IPS DF 19.7 (cell line): Measurements from ENCODE around the gene ELMO1.

Source experiments
- DNase-seq: peaks from one replicate; pipeline ENCODE4 v3.0.0-alpha.2; 2013; ENCODE audit warnings: low read depth, low spot score

The ELMO1 gene

DNA sequence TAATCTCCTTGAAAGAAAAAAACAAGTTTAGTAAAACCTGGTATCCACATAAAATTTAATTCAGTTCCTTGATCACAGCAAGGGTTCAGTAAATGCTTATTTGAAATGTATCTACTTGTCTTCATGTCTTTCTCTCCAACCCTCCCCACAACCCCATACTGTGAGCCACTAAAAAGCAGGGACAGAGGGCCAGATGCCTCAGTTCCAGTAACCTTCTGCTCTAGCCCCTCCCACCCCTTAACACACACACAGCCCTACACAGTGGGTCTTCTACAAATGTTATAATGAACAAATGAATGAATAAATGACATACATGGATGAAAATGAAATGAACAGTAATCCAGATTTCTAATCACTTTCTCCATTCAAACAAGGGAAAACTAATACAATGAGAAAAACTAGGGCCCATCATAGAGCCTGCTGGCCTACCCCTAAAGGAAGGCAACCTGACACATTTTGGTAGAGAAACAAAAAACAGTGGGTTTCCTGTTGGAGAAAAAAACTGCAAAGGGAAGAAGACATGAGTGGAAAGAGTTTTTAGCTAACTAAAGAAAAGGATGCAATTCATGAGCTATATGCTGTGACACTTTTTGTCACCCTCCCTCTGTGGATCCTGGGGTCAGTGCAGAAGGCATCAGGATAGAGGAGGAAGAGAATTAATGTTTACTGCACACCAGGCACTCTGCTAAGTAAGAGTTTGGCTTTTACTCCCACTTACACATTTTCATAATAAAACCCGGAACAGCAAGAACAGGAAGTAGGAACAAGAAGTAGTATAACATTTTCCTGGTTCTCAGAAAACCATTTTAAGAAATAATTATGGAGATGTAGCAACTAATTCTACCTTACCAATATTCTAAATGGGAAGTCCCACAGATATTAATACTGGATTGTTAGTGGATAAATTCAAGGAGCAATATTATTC is 38.1 kb downstream of the ELMO1 start:
- DNase-seq: no peak

DNA sequence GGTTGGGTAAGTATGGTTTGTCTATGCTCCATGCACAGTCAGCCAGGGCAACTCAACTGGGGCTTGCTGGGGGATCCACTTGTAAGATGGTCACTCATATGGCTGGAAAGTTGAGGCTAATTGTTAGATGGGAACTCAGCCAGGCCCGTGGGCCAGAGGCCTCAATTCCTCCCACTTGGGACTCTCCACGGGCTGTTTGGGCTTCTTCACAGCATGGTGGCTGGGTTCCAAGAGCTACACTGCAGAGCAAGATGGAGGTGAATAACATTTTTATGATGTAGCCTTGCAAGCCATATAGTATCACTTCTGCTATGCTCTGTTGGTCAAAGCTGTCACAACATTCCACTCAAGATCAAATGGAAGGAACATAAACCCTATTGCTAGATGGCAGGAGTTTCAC is 39.2 kb downstream of the ELMO1 start:
- no peak for DNase-seq

DNA sequence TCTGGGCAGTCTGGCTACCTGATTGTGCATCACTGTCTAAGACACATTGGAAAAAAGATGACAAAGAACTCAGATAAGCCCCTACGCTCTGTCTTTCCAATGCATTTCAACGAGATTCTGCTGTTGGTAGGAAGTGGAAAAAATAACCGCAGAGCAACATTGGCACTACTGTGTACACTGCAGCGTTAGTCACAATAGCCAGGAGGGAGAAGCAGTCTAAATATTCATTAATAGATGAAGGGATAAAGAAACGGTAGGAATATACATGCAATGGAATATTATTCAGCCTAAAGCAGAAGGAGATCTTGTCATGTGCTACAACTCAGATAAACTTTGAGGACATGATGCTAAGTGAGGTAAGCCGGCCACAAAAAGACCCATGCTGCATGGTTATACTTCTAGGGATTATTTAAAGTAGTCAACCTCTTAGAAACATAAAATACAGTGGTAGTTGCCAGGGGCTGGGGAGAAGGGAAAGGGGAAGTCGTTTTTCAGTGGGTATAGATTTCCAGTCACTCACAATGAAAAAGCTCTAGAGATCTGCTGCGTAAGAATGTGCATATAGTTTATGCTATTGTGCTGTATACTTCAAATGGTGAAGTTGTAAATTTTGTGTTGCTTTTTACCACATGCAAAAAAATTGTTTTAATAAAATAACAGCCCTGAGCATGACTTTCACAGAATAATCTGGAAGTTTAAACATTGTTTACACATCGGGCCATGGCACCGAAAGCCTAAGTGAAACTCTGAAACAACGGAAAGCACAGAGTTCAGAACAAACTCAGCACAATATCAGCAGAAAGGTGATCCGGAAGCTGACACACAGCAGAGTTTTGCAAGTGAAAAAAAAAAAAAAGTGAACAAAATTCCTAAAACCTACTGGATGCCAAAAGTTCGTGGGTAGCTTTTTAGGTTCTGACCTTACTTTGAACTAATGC is 40.1 kb downstream of the ELMO1 start:
- DNase-seq: no peak

DNA sequence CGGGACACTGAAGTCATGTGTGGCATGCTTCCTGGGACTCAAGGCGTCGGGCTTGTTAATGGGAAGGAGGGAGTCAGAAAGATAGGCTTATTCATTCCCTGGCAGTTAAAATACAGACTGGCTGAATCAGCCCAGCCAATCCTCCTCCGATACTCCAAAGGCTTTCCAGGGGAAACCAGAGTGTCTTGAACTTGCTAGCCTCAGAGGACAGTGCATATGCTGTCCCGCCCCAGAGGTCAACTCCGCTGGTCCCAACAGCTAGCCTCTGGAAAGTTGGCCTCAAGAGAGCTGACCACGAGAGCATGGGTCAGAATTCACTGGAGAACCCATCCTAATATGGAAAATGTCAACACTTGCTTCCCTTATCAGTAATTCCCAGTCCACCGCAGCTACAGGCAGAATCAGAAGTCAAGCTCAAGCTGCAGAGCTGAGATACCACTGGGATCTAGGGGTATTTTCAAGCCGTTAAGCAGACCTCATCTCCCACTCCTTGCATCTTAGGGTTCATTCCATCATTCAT is 43.0 kb downstream of the ELMO1 start:
- DNase-seq: no peak

DNA sequence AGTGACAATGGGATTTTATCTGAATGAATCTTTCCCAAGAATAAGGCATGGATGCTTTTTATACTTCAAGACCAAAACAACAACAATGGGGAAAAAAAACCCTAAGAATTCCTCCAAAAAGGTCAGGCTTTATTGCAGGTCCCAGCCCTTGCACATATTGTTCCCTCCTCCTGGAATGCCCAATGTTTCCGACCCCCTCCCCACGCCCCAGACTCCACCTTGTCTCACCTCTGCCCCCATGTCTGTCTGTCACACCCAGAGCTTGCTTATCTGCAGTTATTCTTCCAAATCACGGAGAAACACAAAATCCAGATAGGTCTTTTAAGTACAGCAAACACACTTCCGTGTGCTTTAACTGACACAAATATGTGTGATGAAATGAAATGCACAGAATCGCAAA is 43.5 kb downstream of the ELMO1 start:
- no peak for DNase-seq

DNA sequence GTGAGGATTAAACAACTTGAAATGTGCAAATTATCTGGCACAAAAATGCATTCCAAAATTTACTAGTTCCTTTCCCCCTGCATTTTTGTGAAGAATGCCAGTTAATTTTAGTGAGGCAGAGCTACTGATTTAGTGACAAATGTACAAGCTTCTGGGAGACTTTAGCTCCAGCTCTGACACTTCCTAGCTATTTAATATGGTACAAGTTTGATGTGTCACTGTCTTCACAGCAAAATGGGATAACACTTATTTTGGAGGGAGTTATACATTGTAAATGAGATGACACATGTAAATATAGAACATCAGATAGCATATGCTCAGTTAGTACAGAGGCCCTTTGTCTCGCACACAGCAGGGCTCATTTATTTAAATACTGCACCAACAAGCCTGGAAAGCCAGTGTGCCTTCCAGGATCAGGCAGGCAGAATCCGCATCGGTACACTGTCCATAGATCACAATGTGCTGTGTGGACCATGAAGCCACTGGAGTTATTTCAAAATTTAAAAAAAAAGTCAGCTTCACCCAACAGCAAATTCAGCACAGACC is 48.7 kb downstream of the ELMO1 start:
- DNase-seq: no peak

DNA sequence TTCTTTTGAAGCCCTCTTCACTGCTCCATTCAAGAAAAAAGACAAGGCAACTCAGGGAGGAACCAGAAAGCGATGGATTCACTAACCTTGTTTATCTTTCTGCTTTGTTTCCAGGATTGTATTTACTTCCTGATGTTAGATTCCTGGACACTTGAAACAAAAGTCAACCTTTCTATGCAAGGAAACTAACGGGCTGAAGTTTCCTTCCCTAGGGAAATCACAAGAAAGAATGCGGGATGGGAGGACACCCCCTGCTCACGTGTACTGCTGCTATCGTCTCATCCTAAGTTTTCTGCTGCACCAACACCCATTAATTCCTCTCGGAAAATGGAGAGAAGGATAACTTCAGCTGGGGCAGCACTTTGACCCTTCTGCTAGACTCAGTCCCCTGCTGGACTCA is 50.3 kb downstream of the ELMO1 start:
- DNase-seq: no peak

DNA sequence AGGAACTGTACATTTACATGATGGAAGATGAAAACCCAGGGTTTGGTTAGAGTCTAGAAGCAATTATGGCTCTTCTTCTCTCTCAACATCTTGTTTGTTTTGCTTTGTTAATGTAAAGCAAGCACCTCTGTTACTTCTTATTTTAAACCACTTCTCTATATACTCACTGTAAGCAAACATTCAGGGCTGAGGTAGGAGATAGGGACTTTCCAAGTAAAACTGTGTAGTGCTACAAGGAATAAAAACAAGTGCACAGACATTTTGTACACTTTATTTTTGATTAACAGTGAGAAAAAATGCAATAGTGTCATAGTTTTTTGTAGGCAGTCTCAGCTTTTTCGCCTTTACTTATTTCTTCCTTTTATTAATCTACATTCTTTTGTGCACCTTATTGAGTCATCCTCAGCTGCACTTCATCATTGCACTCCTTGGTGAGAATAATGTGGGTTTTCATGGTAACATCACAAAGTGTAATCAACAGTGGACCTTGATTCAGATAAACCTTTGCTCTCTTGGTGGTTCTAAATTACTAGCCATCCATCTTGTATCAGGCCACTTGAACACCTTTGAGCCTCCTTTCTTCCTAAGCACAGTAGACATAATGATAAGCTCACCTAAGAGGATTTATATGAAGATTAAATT is 52.9 kb downstream of the ELMO1 start:
- no peak for DNase-seq

DNA sequence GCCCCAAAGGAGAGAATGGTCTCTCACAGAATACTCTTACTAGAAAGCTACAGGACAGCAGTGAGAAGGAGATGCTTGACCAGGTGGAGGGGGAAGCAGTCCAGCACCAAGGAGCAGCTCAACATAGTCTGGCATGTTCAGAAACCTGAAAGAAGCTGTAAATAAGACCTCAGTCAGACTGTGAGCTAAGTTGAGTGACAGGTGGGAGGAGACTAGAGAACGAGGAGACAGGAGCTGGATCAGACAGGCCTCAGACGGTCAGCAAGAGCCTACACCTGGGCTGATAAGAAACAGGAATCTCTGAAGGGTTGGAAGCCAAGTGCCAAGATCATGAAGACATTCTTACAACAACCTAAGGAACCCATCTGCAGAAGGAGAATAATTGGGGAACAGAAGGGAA is 54.5 kb downstream of the ELMO1 start:
- no peak for DNase-seq

DNA sequence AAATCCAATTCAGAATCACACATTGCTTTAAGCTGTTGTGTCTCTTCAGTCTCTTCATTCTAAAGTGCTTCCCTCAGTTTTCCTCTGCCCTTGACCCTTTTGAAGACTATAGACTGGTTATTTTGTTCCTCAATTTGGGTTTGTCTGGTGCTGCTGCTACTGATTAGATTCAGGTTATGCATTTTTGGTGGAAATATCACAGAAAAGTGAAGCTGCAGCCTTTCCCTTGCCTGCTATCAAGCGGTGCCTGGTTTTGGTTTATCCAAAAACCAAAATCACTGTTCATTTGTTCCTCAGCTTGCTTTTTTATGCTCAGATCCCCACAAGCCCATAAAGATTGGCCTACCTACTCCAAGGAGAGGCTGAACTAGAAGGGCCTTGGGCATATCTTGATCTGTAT is 55.2 kb downstream of the ELMO1 start:
- no peak for DNase-seq

DNA sequence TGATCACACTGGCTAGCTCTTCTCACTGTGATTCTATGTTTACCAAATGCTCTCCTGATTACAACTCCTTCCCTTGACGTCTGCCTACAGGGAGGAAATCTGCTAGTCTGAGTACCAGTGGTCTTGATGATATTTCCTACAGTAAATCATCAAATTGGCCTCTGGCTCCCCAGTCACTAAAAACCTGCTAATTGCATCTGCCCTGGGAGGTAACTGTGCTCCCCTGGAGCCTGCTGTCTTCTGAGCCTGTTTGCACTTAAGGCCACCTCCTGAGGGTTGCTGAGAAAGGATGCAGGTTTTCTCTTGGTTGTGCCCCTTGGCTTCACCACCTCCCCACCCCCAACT is 56.0 kb downstream of the ELMO1 start:
- DNase-seq: no peak

DNA sequence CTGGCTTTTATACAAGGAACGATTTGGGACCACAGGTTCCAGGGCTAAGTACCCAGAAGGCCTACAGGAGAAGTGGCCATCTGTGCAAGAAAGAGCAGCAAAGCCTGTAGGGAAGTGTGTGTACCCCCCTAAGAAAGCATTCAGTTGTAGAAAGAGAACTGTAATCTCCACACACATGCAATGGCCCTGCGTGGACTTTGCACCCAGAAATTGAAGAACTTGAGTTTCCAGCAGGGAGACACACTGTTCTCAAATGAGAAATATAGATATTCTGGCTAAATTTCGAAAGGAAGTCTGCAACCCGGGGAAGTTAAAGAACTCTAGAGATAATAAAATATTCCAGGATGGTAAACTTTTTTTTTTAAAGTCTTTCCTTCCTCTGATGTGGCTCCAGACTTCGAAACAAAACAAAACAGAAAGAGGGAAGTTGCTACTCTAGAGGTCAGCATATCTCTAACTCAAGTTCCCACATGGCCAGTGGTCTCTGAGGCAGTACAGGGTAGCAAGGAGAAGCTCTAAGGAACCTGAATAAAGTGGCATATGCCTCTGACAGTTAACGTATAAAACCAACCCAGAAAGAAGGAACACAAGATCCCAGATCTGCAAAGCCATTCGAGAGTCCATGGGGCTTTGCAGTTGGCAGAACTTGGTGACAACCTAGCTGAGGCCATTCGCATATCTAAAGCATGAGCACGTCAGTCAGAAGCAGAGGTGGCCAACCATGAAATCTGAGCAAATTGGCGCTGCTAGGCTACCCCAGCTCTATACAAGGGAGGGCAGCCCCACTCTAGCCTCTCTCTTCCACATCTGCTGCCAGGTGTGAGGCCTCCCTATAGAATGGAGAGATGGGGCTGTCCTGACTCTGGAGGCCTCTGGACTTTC is 56.6 kb downstream of the ELMO1 start:
- no peak for DNase-seq

DNA sequence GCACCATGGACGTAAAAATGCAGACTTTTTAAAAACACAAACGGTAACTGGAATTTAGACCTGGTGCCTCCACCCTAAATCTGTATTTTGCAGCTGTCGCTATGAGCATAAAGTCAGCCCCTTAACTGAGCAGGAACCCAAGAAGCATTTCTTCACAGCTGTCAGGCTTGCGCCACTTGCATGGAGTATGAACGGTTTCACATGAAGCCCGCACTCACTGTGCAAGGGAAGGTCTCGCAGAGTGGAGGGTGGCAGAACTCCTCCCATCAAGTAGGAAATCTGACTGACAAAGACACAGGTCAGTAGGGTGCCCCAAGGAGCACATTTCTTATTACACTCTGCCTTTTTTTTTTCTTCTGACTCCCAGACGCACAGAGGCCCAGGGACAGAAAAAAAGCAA is 58.5 kb downstream of the ELMO1 start:
- DNase-seq: no peak

DNA sequence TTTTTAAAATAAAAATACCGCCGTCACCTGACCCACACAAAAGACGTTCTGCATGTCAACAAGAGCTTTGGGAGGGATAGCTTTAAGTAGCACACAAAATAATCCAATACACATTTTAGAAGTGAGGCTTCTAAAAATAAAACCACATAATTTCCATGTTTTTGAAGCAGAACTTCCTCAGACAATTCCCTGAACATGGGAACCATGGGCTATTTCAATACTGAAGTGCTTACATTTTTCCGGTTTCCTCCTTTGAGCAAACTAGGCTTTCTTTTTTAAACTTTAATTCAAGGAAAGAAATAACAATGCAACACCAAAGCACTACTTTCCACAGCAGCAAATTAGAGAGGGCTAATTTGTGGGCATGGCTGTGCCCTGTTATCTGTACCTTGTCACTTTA is 59.9 kb downstream of the ELMO1 start:
- no peak for DNase-seq

DNA sequence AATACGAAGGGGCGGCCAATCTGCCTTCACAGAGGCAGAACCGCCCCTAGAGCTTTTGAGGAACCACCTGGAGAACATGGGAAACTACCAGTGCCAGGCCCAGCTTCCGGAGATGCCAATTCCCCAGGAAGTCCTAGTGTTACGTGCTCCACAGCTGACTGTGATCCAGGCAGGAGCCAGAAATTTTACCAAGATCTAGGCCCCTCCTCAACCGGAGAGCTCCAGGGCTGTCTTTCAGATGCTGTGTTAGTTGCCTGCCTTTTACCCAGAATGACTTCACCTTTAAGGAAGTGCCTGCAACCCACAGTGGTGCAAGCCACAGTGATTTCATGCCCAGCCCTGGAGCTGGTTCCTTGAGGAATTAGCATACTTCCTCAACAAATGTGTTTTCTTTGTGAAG is 62.9 kb downstream of the ELMO1 start:
- no peak for DNase-seq

DNA sequence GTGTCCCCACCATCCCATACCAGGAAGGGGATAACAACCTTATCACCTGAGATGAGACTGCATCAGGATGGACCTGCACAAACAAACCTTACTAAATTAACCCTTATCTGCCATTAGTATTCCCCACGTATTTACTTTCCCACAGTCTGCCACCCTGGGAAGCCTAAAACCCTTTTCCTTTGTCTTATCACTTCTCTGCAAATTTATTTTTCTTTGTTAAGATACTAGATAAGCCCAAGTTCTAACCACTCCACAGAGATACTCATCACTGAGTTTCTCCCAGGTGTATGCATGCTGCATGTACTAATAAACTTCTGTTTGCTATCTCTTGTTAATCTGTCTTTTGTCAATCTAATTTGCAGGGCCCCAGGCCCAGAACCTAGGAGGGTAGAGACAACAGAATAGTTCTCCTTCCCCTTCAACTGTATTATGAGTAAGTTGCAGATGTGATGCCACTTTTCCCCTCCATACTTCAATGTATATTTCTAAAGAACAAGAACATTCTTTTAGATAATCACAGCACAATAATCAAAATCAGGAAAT is 66.0 kb downstream of the ELMO1 start:
- no peak for DNase-seq

DNA sequence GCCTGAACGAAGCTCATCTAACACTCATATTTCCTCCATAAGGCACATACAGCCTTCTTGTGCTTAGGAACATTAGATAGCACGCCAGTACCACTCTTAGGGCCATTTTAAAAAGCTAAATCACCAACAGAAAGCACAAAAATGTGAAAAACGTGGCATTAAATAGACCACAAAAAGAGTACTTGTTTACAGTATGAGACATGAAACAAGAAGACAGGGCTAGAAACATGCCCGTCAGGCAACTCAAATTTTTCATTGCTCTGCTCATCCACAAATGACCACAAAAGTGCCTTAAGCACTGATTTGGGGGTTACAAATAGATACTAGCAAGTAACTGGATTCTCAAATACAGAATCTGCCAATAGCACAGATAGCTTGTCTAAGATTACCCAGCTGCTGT is 67.8 kb downstream of the ELMO1 start:
- no peak for DNase-seq

DNA sequence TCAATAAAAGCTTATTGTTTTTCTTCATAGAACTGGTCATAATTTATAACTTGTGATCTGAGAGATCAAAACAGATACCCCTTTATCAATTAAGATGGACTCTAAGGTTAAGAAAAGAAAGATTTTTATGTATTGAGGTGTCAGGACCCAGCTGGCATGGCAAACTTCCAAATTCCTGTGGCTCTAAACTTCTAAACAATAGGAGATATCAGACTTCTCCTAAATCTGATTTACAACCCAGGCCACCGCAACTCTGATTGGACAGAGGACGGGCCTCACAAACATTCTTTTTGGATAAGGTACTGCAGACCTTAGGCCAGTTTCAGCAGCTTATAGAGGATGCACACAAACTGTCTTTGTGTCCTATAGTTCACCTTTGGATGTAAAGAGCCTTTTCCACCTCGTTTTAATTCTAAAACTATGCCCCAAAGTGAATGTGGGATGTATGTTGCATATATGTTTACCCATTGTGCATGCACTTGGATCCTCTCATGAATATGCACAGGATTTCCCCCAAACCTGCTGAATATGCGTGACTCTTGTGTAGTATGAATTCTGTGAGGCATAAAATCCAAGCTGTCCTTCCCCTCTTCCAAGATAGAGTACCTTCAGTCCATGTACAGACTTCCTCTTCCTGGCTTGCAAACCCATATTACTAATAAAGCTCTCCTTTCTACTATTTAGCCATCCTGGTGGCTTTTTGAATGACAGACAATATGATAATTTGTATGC is 69.0 kb downstream of the ELMO1 start:
- no peak for DNase-seq

DNA sequence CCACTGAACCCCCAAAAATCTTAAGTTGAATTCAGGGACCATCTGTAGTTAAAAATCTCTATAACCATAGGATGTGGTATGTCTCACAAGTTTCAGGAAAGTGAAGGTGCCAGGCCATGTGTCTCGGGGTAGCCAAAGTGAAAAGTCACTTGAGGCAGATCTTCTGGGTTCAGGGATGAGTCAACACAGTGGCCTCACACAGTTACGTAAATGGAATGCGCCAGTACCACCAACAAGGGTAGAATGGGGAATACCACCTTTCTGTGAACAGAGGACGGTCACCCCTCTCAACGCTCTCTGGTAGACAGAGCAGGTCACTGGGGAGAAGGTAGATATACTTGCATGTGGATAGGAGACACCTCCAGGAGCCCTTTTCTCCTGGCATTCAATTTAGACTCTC is 71.4 kb downstream of the ELMO1 start:
- no peak for DNase-seq

DNA sequence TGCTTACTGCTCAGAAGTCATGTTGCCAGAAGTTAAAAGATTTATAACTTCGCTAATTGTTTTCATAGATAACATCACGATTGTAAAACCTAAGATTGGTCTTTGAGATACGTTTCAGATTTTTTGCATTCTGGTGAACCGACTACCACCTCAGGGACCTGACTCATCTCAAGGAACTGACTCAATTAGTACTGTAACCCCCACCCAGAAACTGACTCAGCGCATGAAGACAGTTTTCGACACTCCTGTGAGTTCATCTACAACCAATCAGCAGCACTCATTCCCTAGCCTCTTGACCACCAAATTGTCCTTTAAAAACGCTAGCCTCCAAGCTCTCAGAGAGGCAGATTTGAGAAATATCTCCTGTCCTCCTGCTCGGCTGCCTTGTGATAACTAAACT is 72.3 kb downstream of the ELMO1 start:
- DNase-seq: no peak
